ENCODE results near the gene MYBBP1A. TPM values are rescaled to one million over a fixed set of nuclear protein-coding genes. Genes with fewer than 3 reads are reported as not detected.

The MYBBP1A gene
- total and polyA plus RNA-seq, 2 donors (not counting 1 experiment from before 2014, with no cell fraction given): 72.4 to 74.4 TPM

GRCh38 chr17:4503283-4504025 is 51.7 kb downstream of the MYBBP1A start:
- H3K4me1 ChIP-seq (ENCODE audit: control insufficient read depth in 2 of 2, insufficient read depth in 2 of 2, low read length in 2 of 2): peaks cover 22 to 26% of the 10 kb centered on the region in 2 donors
- POLR2A ChIA-PET: no interaction called here

More at GRCh38 chr17:4503283-4504025, 51.7 kb downstream of the MYBBP1A start:
- peaks cover 65% of the 10 kb centered on the region for H3K27me3 Mint-ChIP-seq
- H3K9me3 Mint-ChIP-seq (ENCODE audit: insufficient read depth): no peaks in the 10 kb centered on the region
- CTCF ChIA-PET: no interaction called here
- Histone ChIP-seq H3K79me2 (ENCODE audit: control insufficient read depth, insufficient read depth, low read length) (no peaks in the 10 kb centered on the region), H4K20me1 (ENCODE audit: control insufficient read depth, insufficient read depth, low read length, poor library complexity, severe bottlenecking) (no peaks in the 10 kb centered on the region), H3K27me3 (replicated peaks in 1 of 4; ENCODE audit: control extremely low read depth in 1 of 4, control insufficient read depth in 3 of 4, insufficient read depth in 4 of 4, low read length in 3 of 4) (peaks cover 0 to 83% (median 42%) of the 10 kb centered on the region in 4 experiments), H3K4me2 (replicated peaks; ENCODE audit: low read depth, low read length, poor library complexity, severe bottlenecking) (no peak overlapping the region), H3K4me3 (ENCODE audit: control extremely low read depth in 1 of 5, extremely low read depth in 1 of 5, insufficient read depth in 1 of 5, low read depth in 2 of 5, low read length in 4 of 5) (no peak overlapping the region), H3K9ac (ENCODE audit: low read length) (no peak overlapping the region), H3K9me3 (ENCODE audit: control extremely low read depth in 1 of 3, control insufficient read depth in 2 of 3, insufficient read depth in 1 of 3, low read length in 2 of 3) (peaks cover 0 to 7% (median 0%) of the 10 kb centered on the region in 3 donors), H3K36me3 (replicated peaks in 1 of 2; ENCODE audit: control extremely low read depth in 1 of 2, control insufficient read depth in 1 of 2, extremely low read depth in 1 of 2, insufficient read depth in 2 of 2, low read length in 1 of 2) (no peaks in the 10 kb centered on the region), H2AFZ (ENCODE audit: insufficient read depth, low read depth, low read length, poor library complexity, severe bottlenecking) (no peak overlapping the region), H3K27ac (ENCODE audit: low read length in 2 of 2) (no peak overlapping the region)
- H3K4me3 Mint-ChIP-seq: no peak overlapping the region
- H3K4me1 Mint-ChIP-seq: peaks cover 17% of the 10 kb centered on the region
- TF ChIP-seq CTCF (IDR thresholded peaks at IDR 0.05) (no peak), EZH2 (IDR thresholded peaks at IDR 0.05; ENCODE audit: borderline replicate concordance, insufficient read depth, low read depth, low read length, poor library complexity, severe bottlenecking) (no peak)
- DNase-seq (no peak), ATAC-seq (ENCODE audit: low read depth) (no peak)
- WGBS (ENCODE audit: insufficient coverage): no CpG with 5 or more reads among the region's 4 CpGs
- no peak overlapping the region for H3K27ac Mint-ChIP-seq
- intact Hi-C loops (cut with micrococcal nuclease): no loop called here

Data from B cell (primary cell).